GM21447 (cell line): Measurements from ENCODE around the gene DNER.
"Not testable (repeated sequence)": the region's sequence is repeated elsewhere in the genome, so short reads cannot be mapped to it uniquely, and the experiment has no call there.

Experiments
- ATAC-seq: cut with Tn5 transposase; IDR thresholded peaks from one replicate; pipeline ENCODE4 v1.9.1; 2021; ENCODE audit not compliant: unreplicated experiment

Gene DNER

GRCh38 chr2:229715895-229716507, 1.6 kb upstream of the DNER start:
- no peak for ATAC-seq

- peak; percentile 29 for ATAC-seq
Observed at GRCh38 chr2:229714736-229715541, 584 bp upstream of the DNER start.

- ATAC-seq = no peak
Observed at GRCh38 chr2:229713371-229714079, 830 bp downstream of the DNER start.

- ATAC-seq = no peak
Observed at GRCh38 chr2:229712136-229712535, 2.2 kb downstream of the DNER start.

GRCh38 chr2:229708335-229708734, 6.0 kb downstream of the DNER start:
- no peak for ATAC-seq

GRCh38 chr2:229703909-229704630, 10.3 kb downstream of the DNER start:
- no peak for ATAC-seq

GRCh38 chr2:229701716-229702115, 12.6 kb downstream of the DNER start:
- no peak for ATAC-seq

GRCh38 chr2:229701062-229701461, 13.3 kb downstream of the DNER start:
- ATAC-seq = no peak

- no peak for ATAC-seq
Observed at GRCh38 chr2:229695961-229696360, 18.4 kb downstream of the DNER start.

GRCh38 chr2:229693845-229694244, 20.5 kb downstream of the DNER start:
- ATAC-seq = not testable (repeated sequence)

GRCh38 chr2:229691631-229692030, 22.7 kb downstream of the DNER start:
- no peak for ATAC-seq

- ATAC-seq = no peak
Observed at GRCh38 chr2:229689307-229689839, 25.0 kb downstream of the DNER start.

- no peak for ATAC-seq
Observed at GRCh38 chr2:229688141-229688540, 26.2 kb downstream of the DNER start.

GRCh38 chr2:229686122-229686919, 28.0 kb downstream of the DNER start:
- ATAC-seq = no peak

- no peak for ATAC-seq
Observed at GRCh38 chr2:229684942-229685562, 29.3 kb downstream of the DNER start.

GRCh38 chr2:229679393-229680125, 34.8 kb downstream of the DNER start:
- ATAC-seq = no peak

GRCh38 chr2:229675569-229675968, 38.8 kb downstream of the DNER start:
- ATAC-seq = no peak

- ATAC-seq = no peak
Observed at GRCh38 chr2:229674830-229675530, 39.4 kb downstream of the DNER start.
